CD4-positive, alpha-beta memory T cell (primary cell): Measurements from ENCODE around the gene ADORA3. TPM values are rescaled to one million over a fixed set of nuclear protein-coding genes. Genes with fewer than 3 reads are reported as not detected.

Experiments
- CTCF ChIA-PET: fragments of 350-600 bp; sonication (Branson Sonifier 250); formaldehyde crosslinking; loops from one replicate; lab custom pipeline; 2021; ENCODE audit warnings: inconsistent platforms; ENCODE audit not compliant: partially characterized antibody; lab: Charles Lee
- POLR2A ChIA-PET: fragments of 350-600 bp; sonication (Branson Sonifier 250); formaldehyde crosslinking; loops from one replicate; lab custom pipeline; 2021; ENCODE audit not compliant: partially characterized antibody; lab: Charles Lee
- DNase-seq, 5 donors: peaks; one replicate each; pipeline versions ENCODE4 v3.0.0 to v3.0.0-alpha.2; 2020 to 2022; ENCODE audit warnings: mixed read lengths in 1 of 5
- H3K27ac ChIP-seq: one replicate; pipeline ENCODE4 v1.7.0; 2013; ENCODE audit warnings: low read depth, low read length
- H3K27me3 ChIP-seq: 2 replicates; pipeline ENCODE4 v1.7.0; 2013; ENCODE audit warnings: mild to moderate bottlenecking, low read length, moderate library complexity; ENCODE audit not compliant: insufficient read depth
- H3K36me3 ChIP-seq: 2 replicates; pipeline ENCODE4 v1.7.0; 2013; ENCODE audit warnings: mild to moderate bottlenecking, low read length, moderate library complexity; ENCODE audit not compliant: insufficient read depth
- H3K4me1 ChIP-seq: 2 replicates; pipeline ENCODE4 v1.7.0; 2013; ENCODE audit warnings: mild to moderate bottlenecking, low read length, moderate library complexity; ENCODE audit not compliant: insufficient read depth
- H3K4me3 ChIP-seq, 2 donors: one replicate each; pipeline ENCODE4 v1.7.0; 2013; ENCODE audit warnings: low read length in 2 of 2, mild to moderate bottlenecking in 1 of 2
- H3K9me3 ChIP-seq, 2 donors: one replicate each; pipeline ENCODE4 v1.7.0; 2013; ENCODE audit warnings: low read length in 2 of 2, control low read depth in 1 of 2; ENCODE audit not compliant: control insufficient read depth in 1 of 2
- H3K27ac Mint-ChIP-seq, 7 donors: one replicate each; pipeline ENCODE4 v1.8.0; 2020 to 2021; ENCODE audit warnings: mixed read lengths in 7 of 7, mild to moderate bottlenecking in 6 of 7, inconsistent platforms in 3 of 7, moderate library complexity in 3 of 7
- H3K27me3 Mint-ChIP-seq, 2 donors: one replicate each; pipeline ENCODE4 v1.8.0; 2020 to 2021; ENCODE audit warnings: mixed read lengths in 2 of 2
- H3K36me3 Mint-ChIP-seq, 2 donors: one replicate each; pipeline ENCODE4 v1.8.0; 2020 to 2021; ENCODE audit warnings: mixed read lengths in 2 of 2, inconsistent platforms in 1 of 2, mild to moderate bottlenecking in 1 of 2
- H3K4me1 Mint-ChIP-seq, 4 donors: one replicate each; pipeline ENCODE4 v1.8.0; 2020 to 2021; ENCODE audit warnings: mixed read lengths in 4 of 4, mild to moderate bottlenecking in 1 of 4
- H3K4me3 Mint-ChIP-seq, 8 donors: one replicate each; pipeline ENCODE4 v1.8.0; 2020 to 2021; ENCODE audit warnings: mixed read lengths in 8 of 8, mild to moderate bottlenecking in 7 of 8, moderate library complexity in 6 of 8, inconsistent platforms in 3 of 8
- H3K9me3 Mint-ChIP-seq, 8 donors: one replicate each; pipeline ENCODE4 v1.8.0; 2020 to 2021; ENCODE audit warnings: mixed read lengths in 8 of 8, mild to moderate bottlenecking in 5 of 8, inconsistent platforms in 3 of 8, moderate library complexity in 1 of 8
- intact Hi-C: fragments of 100-400 bp; cut with micrococcal nuclease; formaldehyde crosslinking; loops from one replicate; pipeline ENCODE4 v1.15.1; 2023
- polyA plus RNA-seq, 2 donors: library from polyadenylated mRNA; unstranded; fragments of 300-500 nt; fragmentation: Illumina TruSeq; gene quantifications; one replicate each; pipeline ENCODE4 v1.2.3, GENCODE V29; 2021
- total RNA-seq, 2 experiments: library from RNA; stranded (reverse); gene quantifications; one replicate each; pipeline ENCODE4 v1.2.3, GENCODE V29; 2021

ADORA3 gene
- total and polyA plus RNA-seq, 4 experiments from 2014 or later = 0.41 to 0.46 (median 0.42) TPM; not detected in 1

DNA sequence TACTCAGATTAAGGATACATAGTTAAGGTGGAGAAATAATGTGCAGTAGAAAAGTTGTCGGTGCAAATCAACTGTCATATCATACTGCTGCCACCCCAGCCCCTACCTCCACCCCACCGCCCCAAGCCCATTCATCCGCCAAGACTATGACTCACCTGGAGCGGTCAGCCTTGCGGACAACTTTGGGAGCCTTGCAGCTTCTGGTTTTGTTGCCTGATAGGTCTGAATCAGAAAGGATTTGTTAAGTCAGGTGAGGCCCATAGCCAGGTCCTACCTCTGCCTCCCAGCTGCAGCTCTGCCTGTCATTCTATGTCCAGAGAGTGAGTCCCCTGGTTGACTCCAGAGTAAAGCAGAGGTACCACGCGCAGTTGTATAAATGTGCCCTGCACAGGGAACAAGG, 17.0 kb downstream of the ADORA3 start:
- DNase-seq = no peak
- H3K27me3 Mint-ChIP-seq = no peaks in the 10 kb centered on the region
- no peaks in the 10 kb centered on the region for H3K27me3 ChIP-seq
- H3K27ac ChIP-seq = no peak overlapping the region
- intact Hi-C loops = no loop called here
- no peaks in the 10 kb centered on the region for H3K9me3 ChIP-seq
- CTCF ChIA-PET = interaction anchor here (0.8 to 4.7 kb wide), 3 partner anchors 21 to 81 kb away, joined by 3 to 17 read pairs (median 3); no protein-coding TSS in a partner anchor
- H3K4me3 ChIP-seq = no peak overlapping the region
- POLR2A ChIA-PET = interaction anchor here (0.7 to 1.1 kb wide), 2 partner anchors 15 to 17 kb away, joined by 3 read pairs; partner anchors contain the start of genes ADORA3 and TMIGD3
- H3K4me1 Mint-ChIP-seq = peaks cover 7 to 22% (median 17%) of the 10 kb centered on the region in 4 donors
- H3K4me3 Mint-ChIP-seq = no peak overlapping the region
- no peaks in the 10 kb centered on the region for H3K9me3 Mint-ChIP-seq
- H3K36me3 ChIP-seq = no peaks in the 10 kb centered on the region
- no peaks in the 10 kb centered on the region for H3K36me3 Mint-ChIP-seq
- no peaks in the 10 kb centered on the region for H3K4me1 ChIP-seq
- H3K27ac Mint-ChIP-seq = no peak overlapping the region

DNA sequence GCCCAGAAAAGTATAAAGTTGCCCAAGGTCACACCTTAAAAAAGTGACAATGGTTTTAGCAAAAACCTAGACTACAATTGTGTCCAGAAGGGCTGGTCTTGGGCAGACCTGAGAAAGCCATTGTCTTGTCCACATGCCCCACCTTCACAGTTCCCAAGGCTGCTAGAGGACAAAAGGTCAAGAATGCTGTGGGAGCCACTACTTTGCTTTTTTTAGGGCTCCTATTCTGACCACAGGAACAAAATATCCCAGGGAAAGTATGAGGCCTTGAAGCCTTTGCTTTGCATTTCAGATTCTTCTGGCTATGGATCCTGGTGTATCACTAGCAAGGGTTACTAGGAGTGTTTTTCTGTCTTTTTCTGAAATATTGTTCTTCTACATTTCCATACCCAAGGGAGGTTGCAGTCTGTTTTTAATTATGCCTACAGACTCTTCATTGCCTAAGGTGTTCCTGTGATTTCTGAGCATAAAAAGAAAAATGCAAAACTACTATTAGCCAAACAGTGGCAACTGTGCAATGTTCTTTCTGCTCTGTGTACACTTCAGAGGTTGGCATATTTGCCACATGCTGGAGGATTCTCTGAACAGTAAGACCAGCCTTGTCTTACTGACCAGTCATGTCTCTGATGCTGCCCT, 18.9 kb downstream of the ADORA3 start:
- no peak overlapping the region for H3K27ac ChIP-seq
- POLR2A ChIA-PET = interaction anchor here (1.3 kb wide), 1 partner anchor 10 kb away, joined by 3 read pairs; no protein-coding TSS in a partner anchor
- DNase-seq = no peak
- H3K9me3 Mint-ChIP-seq = no peaks in the 10 kb centered on the region
- no peak overlapping the region for H3K4me3 ChIP-seq
- peak overlapping the region in 2 of 7 donors; percentile 26 to 29 for H3K27ac Mint-ChIP-seq
- no peaks in the 10 kb centered on the region for H3K27me3 Mint-ChIP-seq
- no peaks in the 10 kb centered on the region for H3K36me3 Mint-ChIP-seq
- intact Hi-C loops = loop anchor here (5.0 kb wide), 2 partner anchors 228 to 883 kb away; no protein-coding TSS in a partner anchor
- H3K27me3 ChIP-seq = no peaks in the 10 kb centered on the region
- H3K9me3 ChIP-seq = no peaks in the 10 kb centered on the region
- no peak overlapping the region for H3K4me3 Mint-ChIP-seq
- no peaks in the 10 kb centered on the region for H3K4me1 ChIP-seq
- H3K4me1 Mint-ChIP-seq = peaks cover 12 to 32% (median 24%) of the 10 kb centered on the region in 4 donors
- CTCF ChIA-PET = interaction anchor here (1.0 to 4.7 kb wide), 3 partner anchors 13 to 226 kb away, joined by 3 to 28 read pairs (median 17); no protein-coding TSS in a partner anchor
- no peaks in the 10 kb centered on the region for H3K36me3 ChIP-seq

DNA sequence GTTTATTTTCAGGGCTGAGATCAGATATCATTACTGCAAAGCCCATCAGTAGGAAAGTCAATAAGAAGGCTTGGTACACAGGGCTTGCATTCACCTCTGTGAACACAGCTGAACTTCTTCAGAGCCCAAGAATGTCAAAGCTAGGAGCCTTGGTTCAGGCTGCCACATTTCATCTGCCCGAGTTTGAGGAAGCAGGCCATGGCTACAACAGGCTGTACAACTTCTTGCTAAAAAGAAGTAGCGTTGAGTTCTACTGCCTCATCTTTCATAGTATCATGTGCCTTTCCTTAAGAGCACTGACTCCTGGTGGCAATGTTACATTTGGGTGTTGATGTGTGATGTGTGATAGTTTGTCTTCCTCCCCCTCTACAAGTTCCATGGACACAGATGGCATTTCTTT, 19.6 kb downstream of the ADORA3 start:
- Histone ChIP-seq H3K4me1 (peaks cover 6% of the 10 kb centered on the region), H3K9me3 (no peaks in the 10 kb centered on the region), H3K36me3 (no peaks in the 10 kb centered on the region), H3K27ac (no peak overlapping the region), H3K4me3 (no peak overlapping the region), H3K27me3 (no peaks in the 10 kb centered on the region)
- no peak for DNase-seq
- ChIA-PET POLR2A (no interaction called here), CTCF (interaction anchor here (3.1 to 4.7 kb wide), 2 partner anchors 13 to 24 kb away, joined by 17 to 28 read pairs; no protein-coding TSS in a partner anchor)
- H3K27me3 Mint-ChIP-seq = no peaks in the 10 kb centered on the region
- intact Hi-C loops = loop anchor here (5.0 kb wide), 2 partner anchors 228 to 883 kb away; no protein-coding TSS in a partner anchor
- H3K4me3 Mint-ChIP-seq = no peak overlapping the region
- H3K36me3 Mint-ChIP-seq = no peaks in the 10 kb centered on the region
- peaks cover 12 to 32% (median 24%) of the 10 kb centered on the region in 4 donors for H3K4me1 Mint-ChIP-seq
- no peaks in the 10 kb centered on the region for H3K9me3 Mint-ChIP-seq
- H3K27ac Mint-ChIP-seq = no peak overlapping the region

DNA sequence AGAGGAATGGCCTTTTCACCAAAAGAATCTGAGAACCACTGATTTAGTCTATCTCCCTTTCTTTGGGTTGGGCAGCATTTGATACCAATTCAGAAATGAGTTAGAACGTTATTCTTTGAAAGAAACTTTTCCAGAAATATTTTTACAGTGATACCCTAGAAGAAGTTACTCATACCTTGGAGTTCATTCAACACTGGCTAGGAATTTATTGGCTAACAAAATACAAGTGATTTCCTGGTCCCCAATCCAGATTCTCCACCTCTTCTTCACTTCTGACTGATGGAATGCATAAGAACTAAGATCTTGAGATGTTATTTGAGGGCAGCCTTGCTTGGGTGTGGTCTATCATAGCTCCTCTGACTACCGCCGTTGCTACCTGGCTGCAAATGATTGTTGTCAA, 20.3 kb downstream of the ADORA3 start:
- DNase-seq = no peak
- Mint-ChIP-seq H3K4me3 (no peak overlapping the region), H3K27ac (peak overlapping the region in 2 of 7 donors; percentile 13 to 51), H3K9me3 (no peaks in the 10 kb centered on the region), H3K27me3 (no peaks in the 10 kb centered on the region), H3K4me1 (peaks cover 17 to 39% (median 30%) of the 10 kb centered on the region in 4 donors), H3K36me3 (peaks cover 3 to 4% of the 10 kb centered on the region in 2 donors)
- Histone ChIP-seq H3K4me3 (no peak overlapping the region), H3K9me3 (no peaks in the 10 kb centered on the region), H3K4me1 (peaks cover 13% of the 10 kb centered on the region), H3K36me3 (no peaks in the 10 kb centered on the region), H3K27ac (no peak overlapping the region), H3K27me3 (no peaks in the 10 kb centered on the region)
- CTCF ChIA-PET = interaction anchor here (1.4 to 3.1 kb wide), 3 partner anchors 14 to 25 kb away, joined by 8 to 42 read pairs (median 28); no protein-coding TSS in a partner anchor
- POLR2A ChIA-PET = no interaction called here
- intact Hi-C loops = loop anchor here (5.0 kb wide), 2 partner anchors 229 to 884 kb away; no protein-coding TSS in a partner anchor

DNA sequence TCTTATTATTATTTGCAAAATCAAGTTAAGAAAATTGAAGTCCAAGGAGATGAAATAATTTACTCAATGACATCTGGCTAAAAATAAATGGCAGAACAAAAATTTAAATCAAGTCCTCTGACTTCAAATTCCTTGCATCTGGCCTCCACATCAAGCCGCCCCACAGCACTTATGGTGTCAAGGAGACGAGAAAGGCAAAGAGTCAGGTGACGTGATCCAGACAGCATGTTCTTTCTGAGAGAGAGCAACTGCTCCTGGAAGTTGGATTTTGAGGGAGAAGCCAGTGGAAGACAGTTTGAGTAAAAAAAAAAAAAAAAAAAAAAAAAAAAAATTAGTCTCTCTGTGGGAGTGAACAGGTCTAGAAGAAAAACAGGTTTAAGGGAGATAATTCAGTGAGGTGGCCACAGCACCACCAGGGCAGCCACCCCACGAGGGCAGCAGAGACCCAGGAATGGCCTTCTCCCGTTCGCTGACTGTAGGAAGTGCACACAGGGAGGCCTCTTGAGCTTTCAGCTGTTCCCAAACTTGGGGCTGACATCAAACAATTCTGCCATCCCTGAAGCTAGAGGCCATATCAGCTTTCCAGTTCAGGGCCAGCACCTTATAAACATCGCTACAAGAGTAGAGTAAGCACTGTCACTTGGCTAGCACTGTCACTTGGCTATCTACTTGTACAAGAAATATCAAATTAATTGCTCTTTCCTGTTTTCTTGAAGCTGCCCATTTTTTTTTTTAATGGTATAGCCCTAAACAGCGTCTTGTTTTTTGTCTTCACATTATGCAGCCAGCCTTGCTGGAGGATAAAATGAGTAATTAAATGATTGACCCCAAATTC, 21.8 kb downstream of the ADORA3 start:
- DNase-seq = peak in 4 of 5 donors; percentile 41 to 54 (median 52)
- H3K4me1 ChIP-seq = peaks cover 29% of the 10 kb centered on the region
- Mint-ChIP-seq H3K27me3 (no peaks in the 10 kb centered on the region), H3K9me3 (peaks cover 0 to 2% (median 0%) of the 10 kb centered on the region in 8 donors), H3K4me3 (no peak overlapping the region), H3K27ac (peak overlapping the region in 3 of 7 donors; percentile 11 to 80 (median 47)), H3K36me3 (peaks cover 12 to 13% of the 10 kb centered on the region in 2 donors), H3K4me1 (peaks cover 31 to 55% (median 44%) of the 10 kb centered on the region in 4 donors)
- H3K36me3 ChIP-seq = no peaks in the 10 kb centered on the region
- H3K9me3 ChIP-seq = no peaks in the 10 kb centered on the region
- ChIA-PET POLR2A (interaction anchor here (0.6 to 2.8 kb wide), 6 partner anchors 10 to 287 kb away, joined by 3 to 11 read pairs (median 8); no protein-coding TSS in a partner anchor), CTCF (interaction anchor here (0.6 to 3.1 kb wide), 30 partner anchors 8 to 348 kb away, joined by 3 to 42 read pairs (median 4); no protein-coding TSS in a partner anchor)
- no peak overlapping the region for H3K4me3 ChIP-seq
- no peak overlapping the region for H3K27ac ChIP-seq
- intact Hi-C loops = loop anchor here (1.0 to 5.0 kb wide), 4 partner anchors 231 to 886 kb away; no protein-coding TSS in a partner anchor
- no peaks in the 10 kb centered on the region for H3K27me3 ChIP-seq

DNA sequence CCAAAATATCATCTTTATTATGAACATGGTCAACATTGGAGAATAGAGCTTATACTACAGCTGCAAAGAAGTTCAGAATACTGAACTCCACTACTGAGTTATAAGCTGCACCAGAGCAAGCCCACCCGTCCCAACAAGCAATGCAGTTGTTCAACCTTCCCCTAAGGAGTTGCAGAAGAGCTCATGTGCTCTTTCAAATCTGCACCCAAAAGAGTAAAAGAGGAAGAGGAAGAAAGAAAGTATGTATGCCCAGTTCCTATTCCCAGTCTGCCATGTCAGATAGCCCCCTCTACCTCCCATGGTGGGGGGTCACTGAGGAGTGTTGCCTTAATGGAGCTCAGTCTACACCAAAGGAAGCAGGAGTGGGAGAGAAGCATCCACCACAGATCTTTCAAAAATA, 22.8 kb downstream of the ADORA3 start:
- no peaks in the 10 kb centered on the region for H3K27me3 ChIP-seq
- H3K9me3 ChIP-seq = no peaks in the 10 kb centered on the region
- Mint-ChIP-seq H3K27me3 (no peaks in the 10 kb centered on the region), H3K27ac (peak overlapping the region in 2 of 7 donors; percentile 52 to 58), H3K9me3 (peaks cover 0 to 2% (median 0%) of the 10 kb centered on the region in 8 donors), H3K36me3 (peaks cover 13 to 15% of the 10 kb centered on the region in 2 donors), H3K4me1 (peaks cover 38 to 63% (median 52%) of the 10 kb centered on the region in 4 donors), H3K4me3 (no peak overlapping the region)
- intact Hi-C loops = loop anchor here (1.0 to 5.0 kb wide), 4 partner anchors 232 to 887 kb away; no protein-coding TSS in a partner anchor
- H3K27ac ChIP-seq = no peak overlapping the region
- peaks cover 38% of the 10 kb centered on the region for H3K4me1 ChIP-seq
- ChIA-PET POLR2A (interaction anchor here (0.8 to 2.8 kb wide), 3 partner anchors 9 to 274 kb away, joined by 3 to 11 read pairs (median 8); no protein-coding TSS in a partner anchor), CTCF (interaction anchor here (0.8 to 10.6 kb wide), 8 partner anchors 9 to 274 kb away, joined by 3 to 116 read pairs (median 6); partner anchors contain the start of gene WDR77)
- H3K36me3 ChIP-seq = no peaks in the 10 kb centered on the region
- DNase-seq = no peak
- H3K4me3 ChIP-seq = no peak overlapping the region
